ENCODE measurements around the gene GMDS.

- TF ChIP-seq CTCF (IDR thresholded peaks at IDR 0.05; ENCODE audit: extremely low read depth in 1 of 2, insufficient read depth in 1 of 2, low read depth in 1 of 2, low read length in 2 of 2), result no peak
- no peak for TF ChIP-seq EZH2 (IDR thresholded peaks at IDR 0.05; ENCODE audit: borderline replicate concordance, low read depth, low read length, severe bottlenecking)
- no peak for TF ChIP-seq GATA2 (IDR thresholded peaks at IDR 0.05; ENCODE audit: insufficient read depth, insufficient read length, low read depth, low read length)
- TF ChIP-seq MAX (IDR thresholded peaks at IDR 0.05; ENCODE audit: insufficient read depth, insufficient read length), result no peak
- TF ChIP-seq POLR2A (IDR thresholded peaks at IDR 0.05; ENCODE audit: low read depth, low read length), result no peak
- TF ChIP-seq POLR2AphosphoS5 (IDR thresholded peaks at IDR 0.05; ENCODE audit: insufficient read depth, low read depth, low read length), result no peak
- TF ChIP-seq JUN (IDR thresholded peaks at IDR 0.05; ENCODE audit: borderline replicate concordance, insufficient read depth, insufficient read length, low read depth), result no peak
These were observed 497.9 kb downstream of the GMDS start for GRCh38 chr6:1747531-1747930.

Measured in endothelial cell of umbilical vein (primary cell).